HEK293 (cell line): ENCODE data around the gene BEND6.

ENCODE experiments used
- CTCF ChIA-PET: fragments of 350-600 bp; formaldehyde crosslinking; extraction: SDS; loops from one replicate; lab custom pipeline; 2021; ENCODE audit warnings: antibody characterized with exemption; lab: Yijun Ruan, JAX
- POLR2A ChIA-PET: fragments of 300-600 bp; formaldehyde crosslinking; extraction: SDS; loops from one replicate; lab custom pipeline; 2020; ENCODE audit warnings: antibody characterized with exemption, inconsistent platforms; lab: Yijun Ruan, JAX
- H3K27ac ChIP-seq: fragments of 200-500 bp; sonication (Bioruptor generic); 2 replicates; pipeline ENCODE4 v1.5.1; 2014; ENCODE audit warnings: low read depth, low read length, control low read depth, inconsistent platforms; ENCODE audit errors: extremely low read depth
- H3K36me3 ChIP-seq, 2 experiments: fragments of 200-500 bp in 1 of 2; sonication (Bioruptor generic) in 1 of 2; 1 replicate in 1 of 2; 2 replicates in 1 of 2; pipeline ENCODE4 v1.5.1; 2014 to 2017; ENCODE audit warnings: inconsistent platforms in 2 of 2, low read length in 2 of 2; ENCODE audit not compliant: control insufficient read depth in 2 of 2, insufficient read depth in 1 of 2
- H3K4me1 ChIP-seq: fragments of 200-500 bp; sonication (Bioruptor generic); 2 replicates; pipeline ENCODE4 v1.5.1; 2014; ENCODE audit warnings: mild to moderate bottlenecking, low read length, inconsistent platforms; ENCODE audit not compliant: control insufficient read depth, insufficient read depth
- H3K4me3 ChIP-seq: 2 replicates; pipeline ENCODE4 v1.5.1; 2011; ENCODE audit warnings: low read depth, mild to moderate bottlenecking, control low read depth, low read length, moderate library complexity
- H3K9me3 ChIP-seq: fragments of 200-500 bp; sonication (Bioruptor generic); 2 replicates; pipeline ENCODE4 v1.5.1; 2014; ENCODE audit warnings: low read depth, low read length, inconsistent platforms; ENCODE audit not compliant: control insufficient read depth, insufficient read depth
- GLI2 ChIP-seq: fragments of 450-650 bp; formaldehyde crosslinking; IDR thresholded peaks from 2 replicates; pipeline ENCODE4; 2017; ENCODE audit warnings: missing biosample characterization, missing genetic modification characterization, low read depth, borderline replicate concordance
- YY1 ChIP-seq: fragments of 450-650 bp; formaldehyde crosslinking; IDR thresholded peaks from 2 replicates; pipeline ENCODE4 v1.5.1; 2018; ENCODE audit warnings: missing biosample characterization, missing genetic modification characterization
- YY2 ChIP-seq: fragments of 450-650 bp; formaldehyde crosslinking; IDR thresholded peaks from 2 replicates; pipeline ENCODE4 v1.5.1; 2016; ENCODE audit warnings: missing biosample characterization, missing genetic modification characterization
- ZNF138 ChIP-seq: fragments of 450-650 bp; formaldehyde crosslinking; IDR thresholded peaks from 2 replicates; pipeline ENCODE4 v1.5.1; 2016; ENCODE audit warnings: missing biosample characterization, missing genetic modification characterization, borderline replicate concordance
- ZNF140 ChIP-seq: fragments of 450-650 bp; formaldehyde crosslinking; IDR thresholded peaks from 2 replicates; pipeline ENCODE4 v1.5.1; 2016; ENCODE audit warnings: missing biosample characterization, missing genetic modification characterization
- ZNF155 ChIP-seq: fragments of 450-650 bp; formaldehyde crosslinking; IDR thresholded peaks from 2 replicates; pipeline ENCODE4 v1.5.1; 2016; ENCODE audit warnings: missing biosample characterization, missing genetic modification characterization
- ZNF16 ChIP-seq: fragments of 450-650 bp; formaldehyde crosslinking; IDR thresholded peaks from 2 replicates; pipeline ENCODE4 v1.5.1; 2016; ENCODE audit warnings: low read depth, missing biosample characterization, missing genetic modification characterization
- ZNF23 ChIP-seq: fragments of 450-650 bp; formaldehyde crosslinking; IDR thresholded peaks from 2 replicates; pipeline ENCODE4 v1.5.1; 2016; ENCODE audit warnings: missing biosample characterization, missing genetic modification characterization, borderline replicate concordance
- ZNF350 ChIP-seq: fragments of 450-650 bp; formaldehyde crosslinking; IDR thresholded peaks from 2 replicates; pipeline ENCODE4 v1.5.0; 2017; ENCODE audit warnings: missing biosample characterization, mild to moderate bottlenecking, missing genetic modification characterization
- ZNF354C ChIP-seq: fragments of 450-650 bp; formaldehyde crosslinking; IDR thresholded peaks from 2 replicates; pipeline ENCODE4 v1.5.1; 2016; ENCODE audit warnings: missing biosample characterization, missing genetic modification characterization, low read depth, borderline replicate concordance
- ZNF37A ChIP-seq: fragments of 450-650 bp; IDR thresholded peaks from 2 replicates; pipeline ENCODE4 v1.5.1; 2018; ENCODE audit warnings: missing biosample characterization, missing genetic modification characterization
- ZNF548 ChIP-seq: fragments of 450-650 bp; formaldehyde crosslinking; IDR thresholded peaks from 2 replicates; pipeline ENCODE4 v1.5.1; 2016; ENCODE audit warnings: missing biosample characterization, missing genetic modification characterization
- ZNF785 ChIP-seq: fragments of 450-650 bp; formaldehyde crosslinking; IDR thresholded peaks from 2 replicates; pipeline ENCODE4 v1.5.1; 2016; ENCODE audit warnings: missing biosample characterization, missing genetic modification characterization
- TF ChIP-seq, protein P1 (sequence below): fragments of 450-650 bp; formaldehyde crosslinking; IDR thresholded peaks from 2 replicates; pipeline ENCODE4 v1.5.1; 2016; ENCODE audit warnings: missing biosample characterization, missing genetic modification characterization
- TF ChIP-seq, protein P2 (sequence below): fragments of 450-650 bp; formaldehyde crosslinking; IDR thresholded peaks from 2 replicates; pipeline ENCODE4 v1.5.0; 2017; ENCODE audit warnings: missing biosample characterization, missing genetic modification characterization, borderline replicate concordance
- TF ChIP-seq, protein P3 (sequence below): fragments of 450-650 bp; formaldehyde crosslinking; IDR thresholded peaks from 2 replicates; pipeline ENCODE4 v1.5.1; 2017; ENCODE audit warnings: missing biosample characterization, missing genetic modification characterization
- TF ChIP-seq, protein P4 (sequence below): fragments of 450-650 bp; formaldehyde crosslinking; IDR thresholded peaks from 2 replicates; pipeline ENCODE4 v1.5.1; 2016; ENCODE audit warnings: missing biosample characterization, missing genetic modification characterization
- TF ChIP-seq, protein P5 (sequence below): fragments of 450-650 bp; formaldehyde crosslinking; IDR thresholded peaks from 2 replicates; pipeline ENCODE4 v1.5.1; 2016; ENCODE audit warnings: missing biosample characterization, missing genetic modification characterization, borderline replicate concordance
- TF ChIP-seq, protein P6 (sequence below): sonication (generic); formaldehyde crosslinking; IDR thresholded peaks from 2 replicates; pipeline ENCODE4 v1.8.1; 2022; ENCODE audit warnings: mild to moderate bottlenecking, moderate library complexity, missing genetic modification reagents

Gene BEND6

DNA sequence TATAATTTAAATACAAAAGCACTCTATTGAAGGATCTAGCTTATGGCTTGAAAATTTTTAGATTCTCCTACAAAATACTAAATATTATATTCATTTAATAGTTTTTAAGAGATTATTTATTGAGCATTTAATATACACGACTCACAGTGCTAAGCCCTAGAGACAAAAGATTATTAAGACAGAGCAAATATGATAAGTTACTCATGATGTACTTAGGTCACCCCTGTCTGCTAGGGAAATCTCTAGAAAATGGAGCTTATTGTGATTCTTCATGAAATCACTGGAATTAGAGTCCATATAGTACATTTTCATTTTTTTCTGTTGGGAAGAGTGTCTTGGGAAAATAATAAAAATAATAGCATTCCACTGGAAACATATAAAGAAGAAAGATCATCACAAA, 37.8 kb downstream of the BEND6 start:
- ChIA-PET CTCF (interaction anchor here (0.5 to 2.7 kb wide), 5 partner anchors 8 to 183 kb away, joined by 3 to 8 read pairs (median 3); no protein-coding TSS in a partner anchor), POLR2A (no interaction called here)
- no peaks in the 10 kb centered on the region for H3K9me3 ChIP-seq
- no peak overlapping the region for H3K4me3 ChIP-seq
- TF ChIP-seq ZNF548 (tag by site-specific recombination) (no peak), ZNF138 (tag by site-specific recombination) (no peak), YY2 (tag by site-specific recombination) (no peak), GLI2 (tag by site-specific recombination) (no peak), ZNF16 (tag by site-specific recombination) (no peak), ZNF354C (tag by site-specific recombination) (no peak), ZNF37A (tag by site-specific recombination) (no peak), ZNF140 (tag by site-specific recombination) (no peak), ZNF23 (no peak), YY1 (tag by site-specific recombination) (no peak), ZNF350 (tag by site-specific recombination) (no peak), ZNF785 (tag by site-specific recombination) (no peak), ZNF155 (no peak)
- TF ChIP-seq, protein P1, sequence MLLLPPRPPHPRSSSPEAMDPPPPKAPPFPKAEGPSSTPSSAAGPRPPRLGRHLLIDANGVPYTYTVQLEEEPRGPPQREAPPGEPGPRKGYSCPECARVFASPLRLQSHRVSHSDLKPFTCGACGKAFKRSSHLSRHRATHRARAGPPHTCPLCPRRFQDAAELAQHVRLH (tag by site-specific recombination): no peak
- TF ChIP-seq, protein P2, sequence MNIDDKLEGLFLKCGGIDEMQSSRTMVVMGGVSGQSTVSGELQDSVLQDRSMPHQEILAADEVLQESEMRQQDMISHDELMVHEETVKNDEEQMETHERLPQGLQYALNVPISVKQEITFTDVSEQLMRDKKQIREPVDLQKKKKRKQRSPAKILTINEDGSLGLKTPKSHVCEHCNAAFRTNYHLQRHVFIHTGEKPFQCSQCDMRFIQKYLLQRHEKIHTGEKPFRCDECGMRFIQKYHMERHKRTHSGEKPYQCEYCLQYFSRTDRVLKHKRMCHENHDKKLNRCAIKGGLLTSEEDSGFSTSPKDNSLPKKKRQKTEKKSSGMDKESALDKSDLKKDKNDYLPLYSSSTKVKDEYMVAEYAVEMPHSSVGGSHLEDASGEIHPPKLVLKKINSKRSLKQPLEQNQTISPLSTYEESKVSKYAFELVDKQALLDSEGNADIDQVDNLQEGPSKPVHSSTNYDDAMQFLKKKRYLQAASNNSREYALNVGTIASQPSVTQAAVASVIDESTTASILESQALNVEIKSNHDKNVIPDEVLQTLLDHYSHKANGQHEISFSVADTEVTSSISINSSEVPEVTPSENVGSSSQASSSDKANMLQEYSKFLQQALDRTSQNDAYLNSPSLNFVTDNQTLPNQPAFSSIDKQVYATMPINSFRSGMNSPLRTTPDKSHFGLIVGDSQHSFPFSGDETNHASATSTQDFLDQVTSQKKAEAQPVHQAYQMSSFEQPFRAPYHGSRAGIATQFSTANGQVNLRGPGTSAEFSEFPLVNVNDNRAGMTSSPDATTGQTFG: no peak
- TF ChIP-seq, protein P3, sequence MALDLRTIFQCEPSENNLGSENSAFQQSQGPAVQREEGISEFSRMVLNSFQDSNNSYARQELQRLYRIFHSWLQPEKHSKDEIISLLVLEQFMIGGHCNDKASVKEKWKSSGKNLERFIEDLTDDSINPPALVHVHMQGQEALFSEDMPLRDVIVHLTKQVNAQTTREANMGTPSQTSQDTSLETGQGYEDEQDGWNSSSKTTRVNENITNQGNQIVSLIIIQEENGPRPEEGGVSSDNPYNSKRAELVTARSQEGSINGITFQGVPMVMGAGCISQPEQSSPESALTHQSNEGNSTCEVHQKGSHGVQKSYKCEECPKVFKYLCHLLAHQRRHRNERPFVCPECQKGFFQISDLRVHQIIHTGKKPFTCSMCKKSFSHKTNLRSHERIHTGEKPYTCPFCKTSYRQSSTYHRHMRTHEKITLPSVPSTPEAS (tag by site-specific recombination): no peak
- TF ChIP-seq, protein P4, sequence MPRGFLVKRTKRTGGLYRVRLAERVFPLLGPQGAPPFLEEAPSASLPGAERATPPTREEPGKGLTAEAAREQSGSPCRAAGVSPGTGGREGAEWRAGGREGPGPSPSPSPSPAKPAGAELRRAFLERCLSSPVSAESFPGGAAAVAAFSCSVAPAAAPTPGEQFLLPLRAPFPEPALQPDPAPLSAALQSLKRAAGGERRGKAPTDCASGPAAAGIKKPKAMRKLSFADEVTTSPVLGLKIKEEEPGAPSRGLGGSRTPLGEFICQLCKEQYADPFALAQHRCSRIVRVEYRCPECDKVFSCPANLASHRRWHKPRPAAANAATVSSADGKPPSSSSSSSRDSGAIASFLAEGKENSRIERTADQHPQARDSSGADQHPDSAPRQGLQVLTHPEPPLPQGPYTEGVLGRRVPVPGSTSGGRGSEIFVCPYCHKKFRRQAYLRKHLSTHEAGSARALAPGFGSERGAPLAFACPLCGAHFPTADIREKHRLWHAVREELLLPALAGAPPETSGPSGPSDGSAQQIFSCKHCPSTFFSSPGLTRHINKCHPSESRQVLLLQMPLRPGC (tag by site-specific recombination): no peak
- TF ChIP-seq, protein P5, sequence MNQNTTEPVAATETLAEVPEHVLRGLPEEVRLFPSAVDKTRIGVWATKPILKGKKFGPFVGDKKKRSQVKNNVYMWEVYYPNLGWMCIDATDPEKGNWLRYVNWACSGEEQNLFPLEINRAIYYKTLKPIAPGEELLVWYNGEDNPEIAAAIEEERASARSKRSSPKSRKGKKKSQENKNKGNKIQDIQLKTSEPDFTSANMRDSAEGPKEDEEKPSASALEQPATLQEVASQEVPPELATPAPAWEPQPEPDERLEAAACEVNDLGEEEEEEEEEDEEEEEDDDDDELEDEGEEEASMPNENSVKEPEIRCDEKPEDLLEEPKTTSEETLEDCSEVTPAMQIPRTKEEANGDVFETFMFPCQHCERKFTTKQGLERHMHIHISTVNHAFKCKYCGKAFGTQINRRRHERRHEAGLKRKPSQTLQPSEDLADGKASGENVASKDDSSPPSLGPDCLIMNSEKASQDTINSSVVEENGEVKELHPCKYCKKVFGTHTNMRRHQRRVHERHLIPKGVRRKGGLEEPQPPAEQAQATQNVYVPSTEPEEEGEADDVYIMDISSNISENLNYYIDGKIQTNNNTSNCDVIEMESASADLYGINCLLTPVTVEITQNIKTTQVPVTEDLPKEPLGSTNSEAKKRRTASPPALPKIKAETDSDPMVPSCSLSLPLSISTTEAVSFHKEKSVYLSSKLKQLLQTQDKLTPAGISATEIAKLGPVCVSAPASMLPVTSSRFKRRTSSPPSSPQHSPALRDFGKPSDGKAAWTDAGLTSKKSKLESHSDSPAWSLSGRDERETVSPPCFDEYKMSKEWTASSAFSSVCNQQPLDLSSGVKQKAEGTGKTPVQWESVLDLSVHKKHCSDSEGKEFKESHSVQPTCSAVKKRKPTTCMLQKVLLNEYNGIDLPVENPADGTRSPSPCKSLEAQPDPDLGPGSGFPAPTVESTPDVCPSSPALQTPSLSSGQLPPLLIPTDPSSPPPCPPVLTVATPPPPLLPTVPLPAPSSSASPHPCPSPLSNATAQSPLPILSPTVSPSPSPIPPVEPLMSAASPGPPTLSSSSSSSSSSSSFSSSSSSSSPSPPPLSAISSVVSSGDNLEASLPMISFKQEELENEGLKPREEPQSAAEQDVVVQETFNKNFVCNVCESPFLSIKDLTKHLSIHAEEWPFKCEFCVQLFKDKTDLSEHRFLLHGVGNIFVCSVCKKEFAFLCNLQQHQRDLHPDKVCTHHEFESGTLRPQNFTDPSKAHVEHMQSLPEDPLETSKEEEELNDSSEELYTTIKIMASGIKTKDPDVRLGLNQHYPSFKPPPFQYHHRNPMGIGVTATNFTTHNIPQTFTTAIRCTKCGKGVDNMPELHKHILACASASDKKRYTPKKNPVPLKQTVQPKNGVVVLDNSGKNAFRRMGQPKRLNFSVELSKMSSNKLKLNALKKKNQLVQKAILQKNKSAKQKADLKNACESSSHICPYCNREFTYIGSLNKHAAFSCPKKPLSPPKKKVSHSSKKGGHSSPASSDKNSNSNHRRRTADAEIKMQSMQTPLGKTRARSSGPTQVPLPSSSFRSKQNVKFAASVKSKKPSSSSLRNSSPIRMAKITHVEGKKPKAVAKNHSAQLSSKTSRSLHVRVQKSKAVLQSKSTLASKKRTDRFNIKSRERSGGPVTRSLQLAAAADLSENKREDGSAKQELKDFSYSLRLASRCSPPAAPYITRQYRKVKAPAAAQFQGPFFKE (tag by site-specific recombination): no peak
- TF ChIP-seq, protein P6, sequence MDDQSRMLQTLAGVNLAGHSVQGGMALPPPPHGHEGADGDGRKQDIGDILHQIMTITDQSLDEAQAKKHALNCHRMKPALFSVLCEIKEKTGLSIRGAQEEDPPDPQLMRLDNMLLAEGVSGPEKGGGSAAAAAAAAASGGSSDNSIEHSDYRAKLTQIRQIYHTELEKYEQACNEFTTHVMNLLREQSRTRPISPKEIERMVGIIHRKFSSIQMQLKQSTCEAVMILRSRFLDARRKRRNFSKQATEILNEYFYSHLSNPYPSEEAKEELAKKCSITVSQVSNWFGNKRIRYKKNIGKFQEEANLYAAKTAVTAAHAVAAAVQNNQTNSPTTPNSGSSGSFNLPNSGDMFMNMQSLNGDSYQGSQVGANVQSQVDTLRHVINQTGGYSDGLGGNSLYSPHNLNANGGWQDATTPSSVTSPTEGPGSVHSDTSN: no peak
- no peaks in the 10 kb centered on the region for H3K36me3 ChIP-seq
- no peak overlapping the region for H3K27ac ChIP-seq
- no peaks in the 10 kb centered on the region for H3K4me1 ChIP-seq
